BE2C (cell line): Measurements from ENCODE around the gene MTAP.

ENCODE experiments used
- DNase-seq: peaks from one replicate; pipeline ENCODE4 v3.0.0-alpha.2; 2020
- H3K27me3 ChIP-seq: fragments of 250-450 bp; sonication (Bioruptor Pico); 2 replicates; pipeline ENCODE4 v1.5.1; 2020; ENCODE audit warnings: mild to moderate bottlenecking
- H3K36me3 ChIP-seq: fragments of 250-450 bp; sonication (Bioruptor Pico); 2 replicates; pipeline ENCODE4 v1.5.1; 2020; ENCODE audit warnings: mild to moderate bottlenecking
- H3K4me1 ChIP-seq: fragments of 250-450 bp; sonication (Bioruptor Pico); 2 replicates; pipeline ENCODE4 v1.5.1; 2020
- H3K4me3 ChIP-seq: 2 replicates; pipeline ENCODE4 v1.5.1; 2011; ENCODE audit warnings: low read depth, low read length
- H3K9me3 ChIP-seq: fragments of 250-450 bp; sonication (Bioruptor Pico); 2 replicates; pipeline ENCODE4 v1.5.1; 2020
- TF ChIP-seq, protein P1 (sequence below): IDR thresholded peaks from 2 replicates; pipeline ENCODE4 v1.5.1; 2012; ENCODE audit warnings: mild to moderate bottlenecking, low read depth, low read length

MTAP gene

GRCh38 chr9:21781656-21782055 lies 20.8 kb upstream of the MTAP start:
- Histone ChIP-seq H3K36me3 (no peaks in the 10 kb centered on the region), H3K9me3 (no peaks in the 10 kb centered on the region), H3K27me3 (0 out of 2 replicates have a peak, but pooled peaks cover 4% of the 10 kb centered on the region), H3K4me1 (no peaks in the 10 kb centered on the region), H3K4me3 (no peak overlapping the region)
- no peak for DNase-seq
- TF ChIP-seq, protein P1, sequence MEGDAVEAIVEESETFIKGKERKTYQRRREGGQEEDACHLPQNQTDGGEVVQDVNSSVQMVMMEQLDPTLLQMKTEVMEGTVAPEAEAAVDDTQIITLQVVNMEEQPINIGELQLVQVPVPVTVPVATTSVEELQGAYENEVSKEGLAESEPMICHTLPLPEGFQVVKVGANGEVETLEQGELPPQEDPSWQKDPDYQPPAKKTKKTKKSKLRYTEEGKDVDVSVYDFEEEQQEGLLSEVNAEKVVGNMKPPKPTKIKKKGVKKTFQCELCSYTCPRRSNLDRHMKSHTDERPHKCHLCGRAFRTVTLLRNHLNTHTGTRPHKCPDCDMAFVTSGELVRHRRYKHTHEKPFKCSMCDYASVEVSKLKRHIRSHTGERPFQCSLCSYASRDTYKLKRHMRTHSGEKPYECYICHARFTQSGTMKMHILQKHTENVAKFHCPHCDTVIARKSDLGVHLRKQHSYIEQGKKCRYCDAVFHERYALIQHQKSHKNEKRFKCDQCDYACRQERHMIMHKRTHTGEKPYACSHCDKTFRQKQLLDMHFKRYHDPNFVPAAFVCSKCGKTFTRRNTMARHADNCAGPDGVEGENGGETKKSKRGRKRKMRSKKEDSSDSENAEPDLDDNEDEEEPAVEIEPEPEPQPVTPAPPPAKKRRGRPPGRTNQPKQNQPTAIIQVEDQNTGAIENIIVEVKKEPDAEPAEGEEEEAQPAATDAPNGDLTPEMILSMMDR, result no peak

GRCh38 chr9:21782205-21782604 lies 20.2 kb upstream of the MTAP start:
- H3K27me3 ChIP-seq, result 0 out of 2 replicates have a peak, but pooled peaks cover 4% of the 10 kb centered on the region
- DNase-seq, result no peak
- H3K9me3 ChIP-seq, result no peaks in the 10 kb centered on the region
- H3K36me3 ChIP-seq, result no peaks in the 10 kb centered on the region
- no peaks in the 10 kb centered on the region for H3K4me1 ChIP-seq
- TF ChIP-seq, protein P1, result no peak
- no peak overlapping the region for H3K4me3 ChIP-seq

- no peaks in the 10 kb centered on the region for H3K36me3 ChIP-seq
- no peak for DNase-seq
- no peaks in the 10 kb centered on the region for H3K4me1 ChIP-seq
- peaks cover 42% of the 10 kb centered on the region for H3K27me3 ChIP-seq
- no peaks in the 10 kb centered on the region for H3K9me3 ChIP-seq
- TF ChIP-seq, protein P1, result no peak
- no peak overlapping the region for H3K4me3 ChIP-seq
These were observed 13.7 kb upstream of the MTAP start for GRCh38 chr9:21788752-21789151.

DNA sequence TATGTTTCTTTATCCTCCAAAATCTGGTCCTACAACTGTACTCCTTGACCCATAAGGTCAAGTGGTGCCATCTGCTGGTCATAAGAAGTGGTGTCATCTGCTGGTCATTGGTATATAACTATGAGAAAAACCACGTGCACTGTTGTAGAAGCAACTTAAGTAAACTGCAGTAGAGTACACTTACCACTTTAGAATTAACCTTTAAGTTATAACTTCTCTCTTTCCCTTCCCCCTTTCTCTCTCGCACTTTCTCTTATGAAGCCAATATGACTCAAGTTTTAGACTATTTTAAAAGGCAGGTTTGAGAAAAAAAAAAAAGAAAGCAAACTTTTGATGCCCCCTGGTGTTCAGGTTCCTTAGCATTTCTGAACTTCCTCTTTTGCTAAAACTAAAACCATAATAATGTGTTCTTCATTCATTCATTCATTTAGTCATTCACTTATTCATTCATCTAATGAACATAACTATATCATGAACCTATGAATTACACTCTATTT lies 12.8 kb upstream of the MTAP start:
- TF ChIP-seq, protein P1, result peak; percentile 79
- H3K4me3 ChIP-seq, result 0 out of 2 replicates have a peak overlapping the region, but pooled peaks have one; percentile 22
- no peaks in the 10 kb centered on the region for H3K4me1 ChIP-seq
- H3K27me3 ChIP-seq, result peaks cover 51% of the 10 kb centered on the region
- no peaks in the 10 kb centered on the region for H3K36me3 ChIP-seq
- DNase-seq, result peak; percentile 47
- H3K9me3 ChIP-seq, result no peaks in the 10 kb centered on the region

GRCh38 chr9:21795483-21795882 lies 7.0 kb upstream of the MTAP start:
- no peak for DNase-seq
- Histone ChIP-seq H3K27me3 (peaks cover 88% of the 10 kb centered on the region), H3K9me3 (no peaks in the 10 kb centered on the region), H3K4me1 (no peaks in the 10 kb centered on the region), H3K4me3 (no peak overlapping the region), H3K36me3 (no peaks in the 10 kb centered on the region)
- TF ChIP-seq, protein P1, result no peak

GRCh38 chr9:21796768-21797167 lies 5.7 kb upstream of the MTAP start:
- DNase-seq, result no peak
- Histone ChIP-seq H3K4me3 (no peak overlapping the region), H3K9me3 (no peaks in the 10 kb centered on the region), H3K36me3 (no peaks in the 10 kb centered on the region), H3K4me1 (no peaks in the 10 kb centered on the region), H3K27me3 (peaks cover 80% of the 10 kb centered on the region)
- TF ChIP-seq, protein P1, result no peak
